HEK293 (cell line): Measurements from ENCODE around the gene EFCAB11.
A peak's percentile ranks its signal among the peaks of the same experiment; 100 is the strongest.

Experiments
- ZBTB17 ChIP-seq: fragments of 450-650 bp; formaldehyde crosslinking; IDR thresholded peaks from 2 replicates; pipeline ENCODE4 v1.5.1; 2016; ENCODE audit warnings: missing biosample characterization, missing genetic modification characterization
- ZBTB20 ChIP-seq: fragments of 450-650 bp; formaldehyde crosslinking; IDR thresholded peaks from 2 replicates; pipeline ENCODE4 v1.5.1; 2016; ENCODE audit warnings: missing biosample characterization, missing genetic modification characterization
- ZNF24 ChIP-seq: fragments of 450-650 bp; formaldehyde crosslinking; IDR thresholded peaks from 2 replicates; pipeline ENCODE4 v1.5.1; 2016; ENCODE audit warnings: missing biosample characterization, missing genetic modification characterization
- ZNF473 ChIP-seq: fragments of 450-650 bp; formaldehyde crosslinking; IDR thresholded peaks from 2 replicates; pipeline ENCODE4 v1.5.1; 2017; ENCODE audit warnings: missing biosample characterization, missing genetic modification characterization
- ZNF560 ChIP-seq: fragments of 450-650 bp; formaldehyde crosslinking; IDR thresholded peaks from 2 replicates; pipeline ENCODE4 v1.5.1; 2017; ENCODE audit warnings: missing biosample characterization, missing genetic modification characterization, borderline replicate concordance
- ZNF596 ChIP-seq: fragments of 450-650 bp; IDR thresholded peaks from 2 replicates; pipeline ENCODE4 v1.5.0; 2018; ENCODE audit warnings: missing biosample characterization, mild to moderate bottlenecking, missing genetic modification characterization, moderate library complexity
- ZNF660 ChIP-seq: fragments of 450-650 bp; IDR thresholded peaks from 2 replicates; pipeline ENCODE4 v1.5.1; 2018; ENCODE audit warnings: missing biosample characterization, mild to moderate bottlenecking, missing genetic modification characterization
- ZNF664 ChIP-seq: fragments of 450-650 bp; formaldehyde crosslinking; IDR thresholded peaks from 2 replicates; pipeline ENCODE4 v1.5.1; 2016; ENCODE audit warnings: missing biosample characterization, missing genetic modification characterization
- ZSCAN16 ChIP-seq: fragments of 450-650 bp; formaldehyde crosslinking; IDR thresholded peaks from 2 replicates; pipeline ENCODE4 v1.5.1; 2016; ENCODE audit warnings: missing biosample characterization, missing genetic modification characterization
- ZSCAN30 ChIP-seq: fragments of 450-650 bp; IDR thresholded peaks from 2 replicates; pipeline ENCODE4 v1.5.1; 2018; ENCODE audit warnings: missing biosample characterization, mild to moderate bottlenecking, missing genetic modification characterization, moderate library complexity
- TF ChIP-seq, protein P1 (sequence below): fragments of 450-650 bp; formaldehyde crosslinking; IDR thresholded peaks from 2 replicates; pipeline ENCODE4 v1.5.1; 2016; ENCODE audit warnings: missing biosample characterization, missing genetic modification characterization
- TF ChIP-seq, protein P2 (sequence below): fragments of 450-650 bp; formaldehyde crosslinking; IDR thresholded peaks from 2 replicates; pipeline ENCODE4 v1.5.1; 2016; ENCODE audit warnings: missing biosample characterization, missing genetic modification characterization, low read depth
- TF ChIP-seq, protein P3 (sequence below): fragments of 450-650 bp; formaldehyde crosslinking; IDR thresholded peaks from 2 replicates; pipeline ENCODE4 v1.5.1; 2017; ENCODE audit warnings: missing biosample characterization, missing genetic modification characterization
- TF ChIP-seq, protein P4 (sequence below): fragments of 450-650 bp; formaldehyde crosslinking; IDR thresholded peaks from 2 replicates; pipeline ENCODE4 v1.5.1; 2016; ENCODE audit warnings: missing biosample characterization, missing genetic modification characterization, borderline replicate concordance
- TF ChIP-seq, protein P5 (sequence below): fragments of 450-650 bp; formaldehyde crosslinking; IDR thresholded peaks from 2 replicates; pipeline ENCODE4 v1.5.1; 2016; ENCODE audit warnings: missing biosample characterization, missing genetic modification characterization
- TF ChIP-seq, protein P6 (sequence below): fragments of 450-650 bp; formaldehyde crosslinking; conservative IDR thresholded peaks from 2 replicates; pipeline ENCODE4 v1.5.1; 2016; ENCODE audit warnings: low read depth, missing biosample characterization, missing genetic modification characterization

The EFCAB11 gene

DNA sequence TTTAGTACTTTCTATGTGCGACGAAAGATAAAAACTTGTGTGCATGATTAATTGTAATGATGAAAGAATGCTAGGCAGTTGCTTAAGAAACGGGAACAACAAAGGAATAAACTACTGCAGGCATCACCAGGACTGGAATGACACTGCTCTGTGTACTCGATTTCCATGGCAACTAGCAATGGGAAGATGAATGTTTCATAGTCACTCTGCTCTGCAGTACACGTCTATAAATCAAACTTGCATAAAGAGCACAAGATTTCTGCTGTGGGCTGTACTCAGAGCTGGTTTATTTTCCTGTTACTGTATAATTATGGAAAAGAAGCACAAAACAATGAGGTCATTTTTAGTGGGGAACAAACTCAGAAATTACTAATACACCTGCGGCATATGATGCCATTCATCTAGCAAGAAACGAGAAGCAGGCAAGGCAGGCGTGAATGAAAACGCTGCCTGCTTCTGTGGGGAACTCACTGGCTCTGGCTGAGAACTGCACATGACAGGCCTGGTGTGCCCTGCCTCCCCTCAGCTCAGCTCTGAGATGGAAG lies 41.8 kb downstream of the EFCAB11 start (continued):
- TF ChIP-seq, protein P1, sequence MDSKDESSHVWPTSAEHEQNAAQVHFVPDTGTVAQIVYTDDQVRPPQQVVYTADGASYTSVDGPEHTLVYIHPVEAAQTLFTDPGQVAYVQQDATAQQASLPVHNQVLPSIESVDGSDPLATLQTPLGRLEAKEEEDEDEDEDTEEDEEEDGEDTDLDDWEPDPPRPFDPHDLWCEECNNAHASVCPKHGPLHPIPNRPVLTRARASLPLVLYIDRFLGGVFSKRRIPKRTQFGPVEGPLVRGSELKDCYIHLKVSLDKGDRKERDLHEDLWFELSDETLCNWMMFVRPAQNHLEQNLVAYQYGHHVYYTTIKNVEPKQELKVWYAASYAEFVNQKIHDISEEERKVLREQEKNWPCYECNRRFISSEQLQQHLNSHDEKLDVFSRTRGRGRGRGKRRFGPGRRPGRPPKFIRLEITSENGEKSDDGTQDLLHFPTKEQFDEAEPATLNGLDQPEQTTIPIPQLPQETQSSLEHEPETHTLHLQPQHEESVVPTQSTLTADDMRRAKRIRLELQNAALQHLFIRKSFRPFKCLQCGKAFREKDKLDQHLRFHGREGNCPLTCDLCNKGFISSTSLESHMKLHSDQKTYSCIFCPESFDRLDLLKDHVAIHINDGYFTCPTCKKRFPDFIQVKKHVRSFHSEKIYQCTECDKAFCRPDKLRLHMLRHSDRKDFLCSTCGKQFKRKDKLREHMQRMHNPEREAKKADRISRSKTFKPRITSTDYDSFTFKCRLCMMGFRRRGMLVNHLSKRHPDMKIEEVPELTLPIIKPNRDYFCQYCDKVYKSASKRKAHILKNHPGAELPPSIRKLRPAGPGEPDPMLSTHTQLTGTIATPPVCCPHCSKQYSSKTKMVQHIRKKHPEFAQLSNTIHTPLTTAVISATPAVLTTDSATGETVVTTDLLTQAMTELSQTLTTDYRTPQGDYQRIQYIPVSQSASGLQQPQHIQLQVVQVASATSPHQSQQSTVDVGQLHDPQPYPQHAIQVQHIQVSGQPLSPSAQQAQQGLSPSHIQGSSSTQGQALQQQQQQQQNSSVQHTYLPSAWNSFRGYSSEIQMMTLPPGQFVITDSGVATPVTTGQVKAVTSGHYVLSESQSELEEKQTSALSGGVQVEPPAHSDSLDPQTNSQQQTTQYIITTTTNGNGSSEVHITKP (tag by site-specific recombination) = peak; percentile 71
- TF ChIP-seq, protein P2, sequence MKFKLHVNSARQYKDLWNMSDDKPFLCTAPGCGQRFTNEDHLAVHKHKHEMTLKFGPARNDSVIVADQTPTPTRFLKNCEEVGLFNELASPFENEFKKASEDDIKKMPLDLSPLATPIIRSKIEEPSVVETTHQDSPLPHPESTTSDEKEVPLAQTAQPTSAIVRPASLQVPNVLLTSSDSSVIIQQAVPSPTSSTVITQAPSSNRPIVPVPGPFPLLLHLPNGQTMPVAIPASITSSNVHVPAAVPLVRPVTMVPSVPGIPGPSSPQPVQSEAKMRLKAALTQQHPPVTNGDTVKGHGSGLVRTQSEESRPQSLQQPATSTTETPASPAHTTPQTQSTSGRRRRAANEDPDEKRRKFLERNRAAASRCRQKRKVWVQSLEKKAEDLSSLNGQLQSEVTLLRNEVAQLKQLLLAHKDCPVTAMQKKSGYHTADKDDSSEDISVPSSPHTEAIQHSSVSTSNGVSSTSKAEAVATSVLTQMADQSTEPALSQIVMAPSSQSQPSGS (tag by site-specific recombination) = peak; percentile 92
- TF ChIP-seq ZNF24 (tag by site-specific recombination) (peak; percentile 48; the same call in 1 of the 2 replicates), ZNF596 (tag by site-specific recombination) (no peak), ZSCAN16 (tag by site-specific recombination) (no peak), ZNF664 (tag by site-specific recombination) (peak; percentile 85), ZNF660 (tag by site-specific recombination) (0 out of 2 replicates have a peak, but pooled peaks have one; percentile 58), ZNF560 (tag by site-specific recombination) (no peak), ZSCAN30 (peak; percentile 43; the same call in 1 of the 2 replicates), ZBTB20 (peak; percentile 32; the same call in 1 of the 2 replicates), ZBTB17 (tag by site-specific recombination) (peak; percentile 89), ZNF473 (tag by site-specific recombination) (no peak)
- TF ChIP-seq, protein P3, sequence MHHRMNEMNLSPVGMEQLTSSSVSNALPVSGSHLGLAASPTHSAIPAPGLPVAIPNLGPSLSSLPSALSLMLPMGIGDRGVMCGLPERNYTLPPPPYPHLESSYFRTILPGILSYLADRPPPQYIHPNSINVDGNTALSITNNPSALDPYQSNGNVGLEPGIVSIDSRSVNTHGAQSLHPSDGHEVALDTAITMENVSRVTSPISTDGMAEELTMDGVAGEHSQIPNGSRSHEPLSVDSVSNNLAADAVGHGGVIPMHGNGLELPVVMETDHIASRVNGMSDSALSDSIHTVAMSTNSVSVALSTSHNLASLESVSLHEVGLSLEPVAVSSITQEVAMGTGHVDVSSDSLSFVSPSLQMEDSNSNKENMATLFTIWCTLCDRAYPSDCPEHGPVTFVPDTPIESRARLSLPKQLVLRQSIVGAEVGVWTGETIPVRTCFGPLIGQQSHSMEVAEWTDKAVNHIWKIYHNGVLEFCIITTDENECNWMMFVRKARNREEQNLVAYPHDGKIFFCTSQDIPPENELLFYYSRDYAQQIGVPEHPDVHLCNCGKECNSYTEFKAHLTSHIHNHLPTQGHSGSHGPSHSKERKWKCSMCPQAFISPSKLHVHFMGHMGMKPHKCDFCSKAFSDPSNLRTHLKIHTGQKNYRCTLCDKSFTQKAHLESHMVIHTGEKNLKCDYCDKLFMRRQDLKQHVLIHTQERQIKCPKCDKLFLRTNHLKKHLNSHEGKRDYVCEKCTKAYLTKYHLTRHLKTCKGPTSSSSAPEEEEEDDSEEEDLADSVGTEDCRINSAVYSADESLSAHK (tag by site-specific recombination) = peak; percentile 49
- TF ChIP-seq, protein P4, sequence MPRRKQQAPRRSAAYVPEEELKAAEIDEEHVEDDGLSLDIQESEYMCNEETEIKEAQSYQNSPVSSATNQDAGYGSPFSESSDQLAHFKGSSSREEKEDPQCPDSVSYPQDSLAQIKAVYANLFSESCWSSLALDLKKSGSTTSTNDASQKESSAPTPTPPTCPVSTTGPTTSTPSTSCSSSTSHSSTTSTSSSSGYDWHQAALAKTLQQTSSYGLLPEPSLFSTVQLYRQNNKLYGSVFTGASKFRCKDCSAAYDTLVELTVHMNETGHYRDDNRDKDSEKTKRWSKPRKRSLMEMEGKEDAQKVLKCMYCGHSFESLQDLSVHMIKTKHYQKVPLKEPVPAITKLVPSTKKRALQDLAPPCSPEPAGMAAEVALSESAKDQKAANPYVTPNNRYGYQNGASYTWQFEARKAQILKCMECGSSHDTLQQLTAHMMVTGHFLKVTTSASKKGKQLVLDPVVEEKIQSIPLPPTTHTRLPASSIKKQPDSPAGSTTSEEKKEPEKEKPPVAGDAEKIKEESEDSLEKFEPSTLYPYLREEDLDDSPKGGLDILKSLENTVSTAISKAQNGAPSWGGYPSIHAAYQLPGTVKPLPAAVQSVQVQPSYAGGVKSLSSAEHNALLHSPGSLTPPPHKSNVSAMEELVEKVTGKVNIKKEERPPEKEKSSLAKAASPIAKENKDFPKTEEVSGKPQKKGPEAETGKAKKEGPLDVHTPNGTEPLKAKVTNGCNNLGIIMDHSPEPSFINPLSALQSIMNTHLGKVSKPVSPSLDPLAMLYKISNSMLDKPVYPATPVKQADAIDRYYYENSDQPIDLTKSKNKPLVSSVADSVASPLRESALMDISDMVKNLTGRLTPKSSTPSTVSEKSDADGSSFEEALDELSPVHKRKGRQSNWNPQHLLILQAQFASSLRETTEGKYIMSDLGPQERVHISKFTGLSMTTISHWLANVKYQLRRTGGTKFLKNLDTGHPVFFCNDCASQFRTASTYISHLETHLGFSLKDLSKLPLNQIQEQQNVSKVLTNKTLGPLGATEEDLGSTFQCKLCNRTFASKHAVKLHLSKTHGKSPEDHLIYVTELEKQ (tag by site-specific recombination) = 0 out of 2 replicates have a peak, but pooled peaks have one; percentile 37
- TF ChIP-seq, protein P5, sequence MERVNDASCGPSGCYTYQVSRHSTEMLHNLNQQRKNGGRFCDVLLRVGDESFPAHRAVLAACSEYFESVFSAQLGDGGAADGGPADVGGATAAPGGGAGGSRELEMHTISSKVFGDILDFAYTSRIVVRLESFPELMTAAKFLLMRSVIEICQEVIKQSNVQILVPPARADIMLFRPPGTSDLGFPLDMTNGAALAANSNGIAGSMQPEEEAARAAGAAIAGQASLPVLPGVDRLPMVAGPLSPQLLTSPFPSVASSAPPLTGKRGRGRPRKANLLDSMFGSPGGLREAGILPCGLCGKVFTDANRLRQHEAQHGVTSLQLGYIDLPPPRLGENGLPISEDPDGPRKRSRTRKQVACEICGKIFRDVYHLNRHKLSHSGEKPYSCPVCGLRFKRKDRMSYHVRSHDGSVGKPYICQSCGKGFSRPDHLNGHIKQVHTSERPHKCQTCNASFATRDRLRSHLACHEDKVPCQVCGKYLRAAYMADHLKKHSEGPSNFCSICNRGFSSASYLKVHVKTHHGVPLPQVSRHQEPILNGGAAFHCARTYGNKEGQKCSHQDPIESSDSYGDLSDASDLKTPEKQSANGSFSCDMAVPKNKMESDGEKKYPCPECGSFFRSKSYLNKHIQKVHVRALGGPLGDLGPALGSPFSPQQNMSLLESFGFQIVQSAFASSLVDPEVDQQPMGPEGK (tag by site-specific recombination) = peak; percentile 43; the same call in 1 of the 2 replicates
- TF ChIP-seq, protein P6, sequence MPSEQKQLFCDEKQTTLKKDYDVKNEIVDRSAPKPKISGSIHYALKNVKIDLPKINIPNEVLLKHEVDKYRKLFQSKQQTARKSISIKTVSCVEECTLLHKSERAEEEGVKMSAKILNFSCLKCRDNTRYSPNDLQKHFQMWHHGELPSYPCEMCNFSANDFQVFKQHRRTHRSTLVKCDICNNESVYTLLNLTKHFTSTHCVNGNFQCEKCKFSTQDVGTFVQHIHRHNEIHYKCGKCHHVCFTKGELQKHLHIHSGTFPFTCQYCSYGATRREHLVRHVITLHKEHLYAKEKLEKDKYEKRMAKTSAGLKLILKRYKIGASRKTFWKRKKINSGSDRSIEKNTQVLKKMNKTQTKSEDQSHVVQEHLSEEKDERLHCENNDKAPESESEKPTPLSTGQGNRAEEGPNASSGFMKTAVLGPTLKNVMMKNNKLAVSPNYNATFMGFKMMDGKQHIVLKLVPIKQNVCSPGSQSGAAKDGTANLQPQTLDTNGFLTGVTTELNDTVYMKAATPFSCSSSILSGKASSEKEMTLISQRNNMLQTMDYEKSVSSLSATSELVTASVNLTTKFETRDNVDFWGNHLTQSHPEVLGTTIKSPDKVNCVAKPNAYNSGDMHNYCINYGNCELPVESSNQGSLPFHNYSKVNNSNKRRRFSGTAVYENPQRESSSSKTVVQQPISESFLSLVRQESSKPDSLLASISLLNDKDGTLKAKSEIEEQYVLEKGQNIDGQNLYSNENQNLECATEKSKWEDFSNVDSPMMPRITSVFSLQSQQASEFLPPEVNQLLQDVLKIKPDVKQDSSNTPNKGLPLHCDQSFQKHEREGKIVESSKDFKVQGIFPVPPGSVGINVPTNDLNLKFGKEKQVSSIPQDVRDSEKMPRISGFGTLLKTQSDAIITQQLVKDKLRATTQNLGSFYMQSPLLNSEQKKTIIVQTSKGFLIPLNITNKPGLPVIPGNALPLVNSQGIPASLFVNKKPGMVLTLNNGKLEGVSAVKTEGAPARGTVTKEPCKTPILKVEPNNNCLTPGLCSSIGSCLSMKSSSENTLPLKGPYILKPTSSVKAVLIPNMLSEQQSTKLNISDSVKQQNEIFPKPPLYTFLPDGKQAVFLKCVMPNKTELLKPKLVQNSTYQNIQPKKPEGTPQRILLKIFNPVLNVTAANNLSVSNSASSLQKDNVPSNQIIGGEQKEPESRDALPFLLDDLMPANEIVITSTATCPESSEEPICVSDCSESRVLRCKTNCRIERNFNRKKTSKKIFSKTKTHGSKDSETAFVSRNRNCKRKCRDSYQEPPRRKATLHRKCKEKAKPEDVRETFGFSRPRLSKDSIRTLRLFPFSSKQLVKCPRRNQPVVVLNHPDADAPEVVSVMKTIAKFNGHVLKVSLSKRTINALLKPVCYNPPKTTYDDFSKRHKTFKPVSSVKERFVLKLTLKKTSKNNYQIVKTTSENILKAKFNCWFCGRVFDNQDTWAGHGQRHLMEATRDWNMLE (tag by site-specific recombination) = peak; percentile 20; the same call in 1 of the 2 replicates
- TF ChIP-seq, all 188 proteins: peak for 26
